GM21515 (cell line): ENCODE results near the gene SLCO3A1.

ENCODE experiments used
- ATAC-seq: cut with Tn5 transposase; IDR thresholded peaks from one replicate; pipeline ENCODE4 v1.9.1; 2021; ENCODE audit not compliant: unreplicated experiment

The SLCO3A1 gene

GRCh38 chr15:92155934-92156333 lies 302.4 kb downstream of the SLCO3A1 start:
- no peak for ATAC-seq

- ATAC-seq: no peak
Observed at GRCh38 chr15:92157666-92158298, 304.3 kb downstream of the SLCO3A1 start.

GRCh38 chr15:92158426-92158825 lies 304.9 kb downstream of the SLCO3A1 start:
- no peak for ATAC-seq

DNA sequence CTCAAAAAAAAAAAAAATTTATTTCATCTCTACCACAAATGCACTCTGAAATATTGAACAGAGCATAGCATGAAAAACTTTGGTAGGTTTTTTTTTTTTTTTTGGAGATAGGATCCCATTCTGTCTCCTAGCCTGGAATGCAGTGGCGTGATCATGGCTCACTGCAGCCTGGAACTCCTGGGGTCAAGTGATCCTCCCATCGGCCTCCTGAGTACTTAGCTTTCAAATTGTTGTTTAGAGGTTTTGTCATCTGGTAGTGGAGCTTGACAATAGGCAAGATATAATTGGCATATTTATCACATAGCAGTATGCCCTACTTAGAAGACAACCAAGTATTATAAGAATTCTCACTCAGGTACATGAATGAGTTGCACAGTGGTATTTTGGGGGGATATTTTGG lies 306.0 kb downstream of the SLCO3A1 start:
- no peak for ATAC-seq

GRCh38 chr15:92159906-92160841 lies 306.7 kb downstream of the SLCO3A1 start:
- ATAC-seq: no peak

GRCh38 chr15:92161039-92161670 lies 307.6 kb downstream of the SLCO3A1 start:
- peak; percentile 92 for ATAC-seq

DNA sequence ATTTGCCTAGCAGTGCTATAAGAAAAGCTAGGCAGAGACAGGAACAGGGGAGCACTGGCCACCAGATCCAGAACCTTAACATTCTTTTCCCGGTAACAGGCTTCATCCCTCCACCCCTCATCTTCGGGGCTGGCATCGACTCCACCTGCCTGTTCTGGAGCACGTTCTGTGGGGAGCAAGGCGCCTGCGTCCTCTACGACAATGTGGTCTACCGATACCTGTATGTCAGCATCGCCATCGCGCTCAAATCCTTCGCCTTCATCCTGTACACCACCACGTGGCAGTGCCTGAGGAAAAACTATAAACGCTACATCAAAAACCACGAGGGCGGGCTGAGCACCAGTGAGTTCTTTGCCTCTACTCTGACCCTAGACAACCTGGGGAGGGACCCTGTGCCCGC lies 309.1 kb downstream of the SLCO3A1 start:
- ATAC-seq: no peak

DNA sequence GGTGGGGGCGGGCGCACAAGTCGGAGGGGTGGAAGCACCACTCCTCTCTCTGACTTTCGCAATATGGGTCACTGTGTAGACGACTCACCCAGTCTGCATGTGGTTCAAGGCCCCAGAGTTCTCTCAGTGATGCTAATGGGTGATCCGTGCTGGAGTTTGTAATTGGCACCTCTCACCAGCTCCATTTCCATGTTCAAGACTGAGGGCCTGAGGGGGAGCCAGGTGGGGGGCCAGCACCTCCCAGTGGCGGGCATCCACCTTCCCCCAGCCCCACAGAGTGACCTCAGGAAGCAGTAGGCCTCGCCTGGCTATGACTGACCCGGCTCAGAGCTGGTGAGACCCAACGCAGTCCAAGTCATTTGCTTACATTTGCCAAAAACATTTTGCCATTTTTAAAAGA lies 310.1 kb downstream of the SLCO3A1 start:
- no peak for ATAC-seq

DNA sequence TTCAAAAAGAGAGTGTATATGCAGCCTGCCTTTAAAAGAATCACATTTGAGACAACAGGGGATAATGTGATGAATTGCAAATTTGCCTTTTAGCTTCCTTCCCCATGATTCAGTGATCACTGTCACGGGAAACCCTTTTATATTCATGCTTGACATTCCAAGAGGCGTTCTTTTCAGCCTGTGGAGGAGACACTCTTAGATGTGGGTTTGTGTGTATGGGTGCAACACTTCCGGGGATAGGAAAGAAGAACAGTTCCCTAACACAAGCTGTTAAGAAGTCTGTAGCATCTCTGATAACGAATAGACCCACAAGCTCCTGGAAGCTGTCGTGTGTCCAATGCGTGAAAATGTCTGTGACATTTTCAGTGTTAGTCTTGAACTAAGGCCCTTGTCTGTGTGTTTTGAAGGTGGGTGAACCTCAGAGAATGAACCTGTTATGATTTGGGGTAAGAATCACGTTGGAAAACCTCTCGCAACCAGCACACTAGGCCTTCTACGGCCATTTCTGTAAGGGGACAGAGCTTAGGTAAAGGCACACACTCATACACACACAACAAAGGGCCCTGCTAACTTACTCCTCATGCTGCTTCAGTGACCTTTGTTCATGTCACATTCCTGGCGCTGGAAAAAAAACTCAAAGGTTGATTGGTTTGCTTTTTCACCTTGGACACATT lies 311.0 kb downstream of the SLCO3A1 start:
- no peak for ATAC-seq

DNA sequence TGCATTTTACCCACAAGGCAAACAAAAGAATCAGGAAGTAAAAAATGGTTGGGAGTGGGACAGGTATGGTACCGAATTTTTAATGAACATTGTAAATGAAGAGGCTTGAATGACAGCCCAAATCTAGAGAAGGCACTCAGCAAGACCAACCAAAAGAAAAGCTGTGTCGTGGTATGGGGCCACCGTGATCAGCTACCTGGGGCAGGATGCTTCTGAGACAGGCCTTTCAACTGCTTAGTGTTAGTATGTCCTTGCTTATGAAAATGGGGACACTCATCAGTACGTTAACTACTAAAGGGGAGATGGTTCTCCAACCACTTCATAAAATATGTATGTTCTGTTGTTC lies 311.5 kb downstream of the SLCO3A1 start:
- no peak for ATAC-seq

GRCh38 chr15:92166029-92166428 lies 312.5 kb downstream of the SLCO3A1 start:
- no peak for ATAC-seq

DNA sequence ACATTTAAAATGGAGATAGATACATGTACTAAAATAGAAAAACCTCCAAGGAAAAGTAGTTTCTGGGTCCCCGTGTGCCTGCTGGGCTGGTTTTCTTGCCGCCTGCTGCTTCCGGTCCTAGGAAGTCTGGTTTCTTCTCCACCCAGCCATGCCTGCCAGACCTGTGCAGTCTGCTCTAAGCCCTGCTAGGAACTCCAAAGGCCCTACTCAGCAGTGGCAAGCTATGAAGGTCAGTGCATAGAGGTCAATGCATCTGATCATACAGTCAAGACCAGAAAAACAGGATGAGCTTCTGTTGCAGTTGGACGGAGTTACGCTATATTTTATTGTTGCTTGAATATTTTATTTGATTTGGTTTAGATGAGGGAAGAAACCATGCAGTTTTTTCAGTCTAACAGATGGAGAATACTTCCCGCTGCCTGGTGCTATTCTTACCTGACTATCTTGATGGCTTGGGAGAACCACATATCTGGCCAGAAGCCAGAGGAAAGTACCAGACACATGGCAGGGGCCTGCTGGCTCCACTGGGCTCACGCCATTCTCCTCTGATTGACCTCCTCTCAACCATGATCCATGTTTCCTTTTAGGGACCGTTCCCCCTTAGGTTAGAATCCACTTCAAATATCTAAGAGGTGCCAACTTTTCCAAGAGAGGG lies 313.4 kb downstream of the SLCO3A1 start:
- ATAC-seq: no peak

DNA sequence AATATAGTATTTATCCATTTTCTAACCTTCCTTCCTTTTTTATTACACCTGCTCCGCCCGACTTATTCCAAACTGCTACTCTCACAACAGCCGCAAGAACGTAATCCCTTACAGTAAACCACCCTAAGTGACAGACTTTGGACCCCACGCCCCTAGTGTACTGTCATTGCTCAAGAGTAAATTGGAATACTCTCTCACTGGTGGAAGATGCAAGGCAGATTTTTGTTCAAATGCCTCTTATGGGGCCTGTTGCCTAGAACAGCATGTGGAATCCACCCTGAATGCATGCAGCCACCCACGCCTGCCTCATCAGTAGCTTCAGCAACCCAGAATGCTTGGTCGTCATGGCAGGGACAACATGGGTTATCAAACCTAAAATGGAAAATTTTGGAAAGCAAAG lies 313.9 kb downstream of the SLCO3A1 start:
- no peak for ATAC-seq

GRCh38 chr15:92168066-92168683 lies 314.7 kb downstream of the SLCO3A1 start:
- ATAC-seq: no peak

- ATAC-seq: no peak
Observed at GRCh38 chr15:92170897-92171296, 317.4 kb downstream of the SLCO3A1 start.

- ATAC-seq: no peak
Observed at GRCh38 chr15:92178911-92179310, 325.4 kb downstream of the SLCO3A1 start.

DNA sequence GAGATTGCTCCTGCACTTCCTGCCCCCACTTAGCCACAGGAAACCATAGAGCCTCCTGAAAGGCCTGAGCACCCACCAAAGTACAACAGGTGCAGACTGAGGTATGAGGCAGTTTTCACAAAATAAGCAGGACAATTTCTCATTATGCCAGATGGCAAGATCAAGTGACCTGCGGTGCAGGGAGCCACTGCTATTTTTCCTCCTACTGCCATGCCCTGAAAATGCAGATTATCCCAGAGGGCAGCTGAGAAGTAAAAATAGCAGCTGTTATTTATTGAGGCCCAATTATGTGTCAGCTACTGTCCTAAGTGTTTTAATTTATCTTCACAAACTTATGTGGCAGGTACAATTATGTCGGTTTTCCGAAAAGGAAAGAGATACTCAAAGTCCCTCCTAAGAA lies 330.6 kb downstream of the SLCO3A1 start:
- no peak for ATAC-seq

DNA sequence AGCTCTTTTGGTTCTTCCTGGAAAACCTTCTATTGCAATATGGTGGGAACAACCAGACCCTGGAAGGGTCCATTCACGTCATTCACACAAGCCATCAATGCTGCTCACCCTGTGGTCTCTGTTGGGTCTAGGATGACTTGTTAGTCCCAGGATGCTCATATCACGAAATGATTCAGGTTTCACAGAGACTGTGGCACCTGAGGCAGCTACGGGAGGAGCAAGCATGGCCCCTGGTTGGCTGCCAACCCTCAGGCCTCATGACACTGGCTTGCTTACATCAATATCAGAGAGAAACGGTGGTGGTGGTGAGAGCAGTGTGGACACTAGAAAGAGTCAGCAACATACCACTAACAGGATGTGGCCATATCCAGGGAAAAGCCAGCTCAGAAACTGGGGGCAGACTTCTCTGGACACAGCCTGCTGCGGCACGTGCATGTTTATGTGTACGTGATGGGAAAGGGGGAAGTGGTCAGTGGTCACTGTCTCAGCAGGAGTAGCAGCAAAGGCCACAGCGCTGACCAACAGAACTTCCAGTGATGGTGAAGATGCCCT lies 331.2 kb downstream of the SLCO3A1 start:
- ATAC-seq: no peak

DNA sequence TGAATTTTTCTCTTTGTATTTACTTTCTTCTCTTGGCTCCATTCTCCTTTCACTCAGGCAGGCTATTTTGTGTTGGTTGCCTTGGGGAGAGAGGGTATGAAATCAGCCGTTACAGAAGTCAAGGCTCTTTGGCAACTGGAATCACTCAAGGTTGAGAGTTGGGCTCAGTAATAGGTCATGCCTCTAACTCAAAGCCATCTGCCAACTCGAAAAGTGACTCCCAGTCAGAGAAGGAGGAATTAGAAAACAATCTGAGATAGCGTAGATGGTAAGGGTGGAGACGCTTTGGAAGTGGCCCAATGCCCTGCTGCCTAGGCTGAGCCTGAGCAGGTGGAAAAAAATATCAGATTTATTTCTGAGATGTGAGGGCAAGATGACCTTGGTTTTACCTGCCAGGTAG lies 334.5 kb downstream of the SLCO3A1 start:
- ATAC-seq: no peak

DNA sequence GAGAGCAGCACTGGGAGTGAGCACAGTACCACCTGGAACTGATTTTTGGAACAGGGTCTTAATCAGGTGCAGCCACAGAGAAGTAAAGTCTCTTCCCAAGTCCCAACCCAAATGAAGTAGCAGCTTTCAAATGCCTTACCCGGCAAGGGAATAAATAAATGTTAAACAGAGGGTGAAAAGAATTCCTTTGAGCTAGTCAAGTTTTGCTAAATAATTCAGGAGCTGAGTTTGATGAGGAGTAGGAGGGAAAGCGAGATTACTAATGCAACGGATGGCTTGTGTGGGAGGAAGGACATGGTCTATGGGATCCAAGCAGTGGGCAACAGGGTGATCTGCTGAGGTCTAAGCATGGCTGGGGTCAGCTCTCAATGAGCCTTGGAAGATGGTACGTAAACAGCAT lies 335.7 kb downstream of the SLCO3A1 start:
- no peak for ATAC-seq
